Retinal pigment epithelial cell (primary cell): ENCODE measurements around the gene FAM83D.

Experiments used
- DNase-seq: peaks from one replicate; pipeline ENCODE4 v3.0.0-alpha.2; 2010; ENCODE audit warnings: low read depth
- H3K4me3 ChIP-seq: 2 replicates; pipeline ENCODE4 v1.5.1; 2011; ENCODE audit warnings: mild to moderate bottlenecking, low read length, control low read depth, moderate library complexity
- TF ChIP-seq, protein P1 (sequence below): conservative IDR thresholded peaks from 2 replicates; pipeline ENCODE4 v1.5.1; 2011; ENCODE audit warnings: low read depth, low read length, control low read depth, inconsistent platforms

The FAM83D gene

DNA sequence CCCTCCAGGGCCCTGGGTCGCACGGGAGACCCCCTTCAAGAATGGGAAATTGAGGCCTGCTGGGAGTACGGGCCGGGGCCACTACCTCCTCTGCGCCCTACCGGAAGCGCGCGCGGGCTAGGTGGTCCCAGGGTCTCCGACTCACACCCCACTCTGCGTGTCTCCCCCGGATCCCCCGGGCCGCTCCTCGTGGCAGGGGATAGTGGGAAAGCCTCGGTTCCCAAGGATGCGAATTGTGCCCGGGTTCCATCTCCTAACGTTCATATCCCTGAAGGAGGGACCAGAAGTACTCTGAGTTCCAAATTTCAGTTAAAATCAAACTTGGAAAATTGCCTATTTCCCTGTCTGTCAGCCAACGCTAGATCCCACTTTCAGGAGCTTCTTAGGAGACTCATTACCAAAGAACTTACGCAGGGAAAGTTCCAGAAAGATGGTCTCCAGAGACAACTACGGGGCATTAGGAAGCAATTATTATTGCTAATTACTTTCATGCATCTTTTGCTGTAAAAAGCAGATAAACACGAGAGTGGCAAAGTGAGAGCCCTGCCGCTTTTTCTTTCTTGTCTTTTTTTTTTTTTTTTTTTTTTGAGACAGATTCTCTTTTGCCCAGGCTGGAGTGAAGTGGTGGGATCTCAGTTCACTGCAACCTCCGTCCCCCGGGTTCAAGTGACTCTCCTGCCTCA lies 858 bp downstream of the FAM83D start:
- no peak for DNase-seq
- H3K4me3 ChIP-seq: peak overlapping the region; percentile 77
- TF ChIP-seq, protein P1, sequence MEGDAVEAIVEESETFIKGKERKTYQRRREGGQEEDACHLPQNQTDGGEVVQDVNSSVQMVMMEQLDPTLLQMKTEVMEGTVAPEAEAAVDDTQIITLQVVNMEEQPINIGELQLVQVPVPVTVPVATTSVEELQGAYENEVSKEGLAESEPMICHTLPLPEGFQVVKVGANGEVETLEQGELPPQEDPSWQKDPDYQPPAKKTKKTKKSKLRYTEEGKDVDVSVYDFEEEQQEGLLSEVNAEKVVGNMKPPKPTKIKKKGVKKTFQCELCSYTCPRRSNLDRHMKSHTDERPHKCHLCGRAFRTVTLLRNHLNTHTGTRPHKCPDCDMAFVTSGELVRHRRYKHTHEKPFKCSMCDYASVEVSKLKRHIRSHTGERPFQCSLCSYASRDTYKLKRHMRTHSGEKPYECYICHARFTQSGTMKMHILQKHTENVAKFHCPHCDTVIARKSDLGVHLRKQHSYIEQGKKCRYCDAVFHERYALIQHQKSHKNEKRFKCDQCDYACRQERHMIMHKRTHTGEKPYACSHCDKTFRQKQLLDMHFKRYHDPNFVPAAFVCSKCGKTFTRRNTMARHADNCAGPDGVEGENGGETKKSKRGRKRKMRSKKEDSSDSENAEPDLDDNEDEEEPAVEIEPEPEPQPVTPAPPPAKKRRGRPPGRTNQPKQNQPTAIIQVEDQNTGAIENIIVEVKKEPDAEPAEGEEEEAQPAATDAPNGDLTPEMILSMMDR: no peak

DNA sequence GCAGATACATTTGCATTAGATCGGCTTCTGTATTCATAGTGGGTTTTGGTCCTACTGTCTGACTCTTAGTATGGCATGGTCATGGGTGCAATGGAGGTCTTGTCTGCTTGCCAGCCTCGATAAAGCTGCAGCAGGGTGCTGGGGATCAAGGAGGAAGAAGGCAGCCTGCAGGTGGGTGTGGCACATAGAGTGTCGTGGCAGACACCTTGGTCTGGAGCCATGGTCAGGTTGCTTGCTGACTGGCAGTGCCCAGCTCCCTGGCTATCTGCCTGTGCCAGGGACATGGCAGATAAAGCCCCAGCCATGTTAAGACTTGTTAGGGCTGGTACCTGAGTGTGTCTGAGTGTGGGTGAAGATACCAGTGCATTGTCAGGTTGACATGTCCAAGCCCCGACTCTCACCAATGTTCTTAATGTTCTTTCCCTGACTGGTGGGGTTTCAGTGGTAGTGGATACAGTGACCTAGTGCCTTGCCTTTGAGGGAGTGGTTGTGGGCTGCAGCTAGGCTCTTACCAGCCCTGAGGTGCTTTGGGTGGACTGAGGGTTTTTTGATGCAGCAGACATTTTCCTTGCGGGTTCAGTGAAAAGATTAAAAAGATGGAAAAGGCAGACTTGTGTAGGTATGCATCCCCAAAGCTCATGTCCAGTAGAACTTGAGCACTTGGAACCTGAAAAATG lies 1.8 kb downstream of the FAM83D start:
- peak overlapping the region; percentile 77 for H3K4me3 ChIP-seq
- TF ChIP-seq, protein P1: no peak
- DNase-seq: no peak

DNA sequence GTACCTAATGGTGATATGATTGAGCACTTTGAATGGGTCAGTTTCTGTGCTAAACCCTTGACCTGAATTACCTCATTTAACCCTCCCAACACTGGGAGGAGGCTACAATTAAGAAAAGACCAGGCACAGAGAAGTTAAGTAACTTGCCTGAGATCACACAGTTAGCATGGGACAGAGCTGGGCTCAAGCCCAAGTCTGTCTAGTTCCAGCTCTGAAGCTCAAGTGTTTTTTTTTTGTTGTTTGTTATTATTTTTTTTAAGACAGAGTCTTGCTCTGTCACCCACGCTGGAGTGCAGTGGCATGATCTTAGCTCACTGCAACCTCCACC lies 4.0 kb downstream of the FAM83D start:
- no peak overlapping the region for H3K4me3 ChIP-seq
- no peak for DNase-seq
- TF ChIP-seq, protein P1: no peak

DNA sequence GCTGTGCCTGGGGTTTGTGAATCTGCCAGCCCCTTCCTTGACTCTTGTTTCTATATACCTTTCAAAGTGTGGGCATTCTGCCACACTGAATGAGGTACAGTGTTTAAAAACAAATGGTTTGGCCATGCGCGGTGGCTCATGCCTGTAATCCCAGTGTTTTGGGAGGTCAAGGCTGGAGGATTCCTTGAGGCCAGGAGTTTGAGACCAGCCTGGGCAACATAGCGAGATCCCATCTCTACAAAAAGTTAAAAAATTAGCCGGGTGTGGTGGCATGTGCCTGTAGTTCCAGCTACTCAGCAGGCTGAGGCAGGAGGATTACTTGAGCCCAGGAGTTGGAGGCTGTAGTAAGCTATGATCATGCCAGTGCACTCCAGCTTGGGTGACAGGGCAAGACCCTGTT lies 5.8 kb downstream of the FAM83D start:
- H3K4me3 ChIP-seq: no peak overlapping the region
- TF ChIP-seq, protein P1: no peak
- DNase-seq: no peak

DNA sequence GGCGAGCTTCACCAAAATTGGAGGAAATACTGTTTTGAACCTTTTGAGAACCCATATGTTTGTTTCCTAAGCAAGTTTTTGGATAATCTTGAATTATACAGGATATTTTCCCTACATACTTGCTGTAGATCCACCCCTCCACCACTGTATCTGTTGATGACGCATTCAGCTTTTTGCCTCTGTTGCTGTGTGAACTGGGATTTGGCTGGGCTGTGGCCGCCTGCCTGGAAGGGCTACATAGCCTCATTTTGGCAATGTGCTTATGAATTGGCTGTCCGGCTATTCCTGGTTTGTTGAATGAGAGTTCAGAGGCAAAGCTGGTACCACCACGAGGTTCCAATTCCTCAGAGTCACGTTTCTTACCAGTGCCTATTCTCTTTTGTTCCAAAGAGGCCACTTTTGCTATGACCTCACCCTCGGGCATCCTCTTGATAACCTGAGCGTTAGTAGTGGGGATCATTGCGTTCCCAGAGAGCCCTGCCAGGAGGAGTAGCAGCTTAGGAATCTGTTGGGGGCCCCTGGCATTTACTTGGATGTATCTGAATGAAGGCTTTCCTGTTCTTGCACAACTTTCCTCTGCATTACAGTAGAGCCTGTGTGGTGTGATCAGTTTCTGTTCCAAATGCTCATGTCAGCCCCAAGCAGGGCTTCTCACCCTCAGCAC lies 6.4 kb downstream of the FAM83D start:
- no peak for DNase-seq
- no peak overlapping the region for H3K4me3 ChIP-seq
- TF ChIP-seq, protein P1: no peak

DNA sequence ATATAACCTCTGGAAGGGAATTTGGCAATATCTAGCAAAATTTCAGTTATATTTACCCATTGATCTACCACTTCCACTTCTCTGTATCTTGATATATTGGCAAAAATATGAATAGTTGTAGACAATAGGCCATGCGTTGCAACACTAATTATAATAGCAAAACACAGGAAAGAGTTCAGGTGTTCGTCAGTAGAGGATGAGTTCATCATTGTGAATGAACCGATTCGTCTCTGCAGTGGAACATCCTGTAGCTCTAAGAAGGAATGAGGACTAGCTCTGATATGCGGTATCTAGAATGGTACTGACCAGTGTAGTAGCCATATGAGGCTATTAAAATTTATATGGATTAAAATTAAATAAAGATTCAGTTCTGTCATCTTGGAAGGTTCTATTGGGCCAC lies 8.3 kb downstream of the FAM83D start:
- no peak overlapping the region for H3K4me3 ChIP-seq
- TF ChIP-seq, protein P1: no peak
- no peak for DNase-seq
